Stimulated activated CD4-positive, alpha-beta T cell treated with anti-CD3 and anti-CD28 coated beads, Interleukin-12 subunit alpha, Interleukin-12 subunit beta, amount 100 ng/mL, for 24 hours (primary cell): ENCODE data around the gene ASXL2.

Experiments used
- DNase-seq, 2 experiments: peaks; one replicate each; pipeline ENCODE4 v3.0.0-alpha.2; 2020; ENCODE audit warnings: low read depth in 2 of 2

Gene ASXL2

DNA sequence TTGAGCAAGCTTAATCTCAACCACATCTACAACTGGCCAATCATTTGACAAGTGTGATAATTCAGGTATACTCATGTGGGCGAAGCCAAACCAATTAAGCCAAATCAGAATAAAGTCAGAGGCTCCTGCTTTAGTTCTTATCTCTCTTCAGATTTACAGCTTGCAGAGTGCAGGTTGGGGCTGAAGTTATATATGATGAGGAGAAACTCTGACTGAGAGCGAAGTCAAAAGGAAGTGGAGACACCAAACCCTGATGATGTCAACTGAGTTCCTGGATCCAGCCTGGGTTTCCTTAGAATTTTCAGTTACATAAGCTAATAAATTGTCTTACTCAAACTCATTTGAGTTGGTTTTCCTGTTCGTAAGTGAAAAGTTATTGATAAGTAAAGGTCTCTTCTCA is 73.9 kb downstream of the ASXL2 start:
- no peak for DNase-seq

DNA sequence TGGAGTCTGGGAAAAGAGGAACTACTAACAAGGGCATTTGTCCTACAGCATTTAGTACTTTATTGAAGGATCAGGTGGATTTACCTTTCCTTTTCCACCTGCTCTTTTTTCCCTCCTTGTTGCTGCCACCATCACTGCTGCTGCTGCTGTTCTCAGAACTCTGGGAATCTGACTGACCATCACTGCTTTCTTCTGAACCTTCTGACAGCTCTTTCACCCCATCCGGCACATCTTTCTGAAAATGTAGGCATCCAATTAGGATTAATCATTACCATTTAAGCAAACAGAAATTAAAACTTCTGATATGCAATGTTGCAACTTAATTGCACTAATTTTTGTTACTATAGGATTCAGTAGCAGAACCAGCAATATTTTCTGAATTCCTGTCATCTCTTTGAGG is 79.0 kb downstream of the ASXL2 start:
- no peak for DNase-seq

DNA sequence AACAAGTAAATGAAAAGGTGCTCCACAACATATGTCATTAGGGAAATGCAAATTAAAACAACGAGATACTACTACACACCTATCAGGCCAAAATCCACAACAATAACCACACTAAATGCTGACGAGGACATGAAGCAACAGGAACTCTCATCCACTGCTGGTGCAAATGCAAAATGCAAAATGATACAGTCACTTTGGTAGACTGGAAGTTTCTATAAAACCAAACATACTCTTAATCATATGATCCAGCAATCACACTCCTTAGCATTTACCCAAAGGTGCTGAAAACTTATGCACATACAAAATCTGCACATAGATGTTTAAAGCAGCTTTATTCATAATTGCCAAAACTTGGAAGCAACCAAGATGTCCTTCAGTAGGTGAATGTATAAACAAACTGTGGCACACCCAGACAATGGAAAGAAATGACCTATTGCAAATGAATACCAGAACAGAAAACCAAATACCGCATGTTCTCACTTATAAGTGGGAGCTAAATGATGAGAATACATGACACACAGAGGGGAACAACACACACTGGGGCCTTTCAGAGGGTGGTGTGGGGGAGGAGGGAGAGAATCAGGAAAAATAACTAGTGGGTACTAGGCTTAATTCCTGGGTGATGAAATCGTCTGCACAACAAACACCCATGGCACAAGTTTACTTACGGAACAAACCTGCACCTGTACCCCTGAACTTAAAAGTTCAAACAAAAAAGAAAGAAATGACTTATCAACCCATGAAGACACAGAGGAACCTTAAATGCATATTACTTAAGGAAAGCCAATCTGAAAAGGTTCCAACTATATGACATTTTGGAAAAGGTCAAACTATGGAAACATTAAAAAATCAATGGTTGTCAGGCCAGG is 80.4 kb downstream of the ASXL2 start:
- no peak for DNase-seq

- DNase-seq = no peak
These were observed 83.6 kb downstream of the ASXL2 start for GRCh38 chr2:25794544-25795276.

DNA sequence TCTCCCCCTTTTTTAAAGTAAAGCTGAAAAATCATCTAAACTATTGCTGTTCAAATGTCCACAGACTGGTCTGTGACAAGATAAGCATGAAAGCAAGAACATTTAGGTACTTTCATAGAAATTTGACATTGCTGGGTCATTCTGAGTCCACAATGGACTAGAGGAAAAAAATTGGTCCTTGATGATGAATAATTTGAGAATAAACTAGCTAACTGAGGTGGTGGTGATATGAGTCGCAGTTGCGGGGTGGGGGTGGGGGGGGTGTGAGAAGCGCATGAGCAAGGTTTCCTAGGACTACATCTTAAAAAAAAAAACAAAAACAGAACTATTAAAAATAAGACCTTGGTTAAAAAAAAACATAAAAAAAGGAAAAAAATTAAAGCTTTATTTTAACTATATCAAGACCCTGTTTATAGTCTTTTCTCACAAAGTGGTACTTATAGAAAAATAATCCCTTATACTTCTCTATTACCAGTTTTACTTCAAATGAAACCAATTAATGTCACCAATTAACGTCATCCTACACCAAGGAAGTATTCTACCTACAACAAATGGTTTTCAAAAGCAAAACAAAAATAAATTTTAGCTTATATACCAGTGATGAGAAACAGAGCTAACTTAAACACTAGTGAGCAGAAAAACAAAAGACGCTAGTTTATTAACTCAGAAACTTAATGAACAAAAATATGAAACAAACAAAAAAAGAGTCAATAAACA is 88.1 kb downstream of the ASXL2 start:
- DNase-seq = no peak

- DNase-seq = no peak
These were observed 89.8 kb downstream of the ASXL2 start for GRCh38 chr2:25788457-25788856.

DNA sequence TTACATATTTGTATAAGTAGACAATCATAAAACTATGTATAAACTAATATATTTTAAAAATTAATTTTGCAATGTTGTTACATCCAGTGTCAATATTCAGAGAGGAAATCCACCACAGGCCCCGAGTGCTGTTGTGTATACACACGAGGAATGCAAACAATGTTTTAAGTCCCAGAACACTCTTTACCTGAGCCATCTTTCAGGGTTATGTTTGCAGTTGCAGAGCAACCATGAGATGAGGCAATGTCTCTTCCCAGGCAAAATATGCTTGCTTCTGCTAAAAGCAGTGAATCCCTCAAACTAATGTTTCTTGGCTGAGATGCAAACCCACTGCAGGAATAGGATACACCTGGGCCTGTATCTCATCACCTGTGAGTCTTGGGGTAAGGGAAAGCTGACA is 91.3 kb downstream of the ASXL2 start:
- no peak for DNase-seq

DNA sequence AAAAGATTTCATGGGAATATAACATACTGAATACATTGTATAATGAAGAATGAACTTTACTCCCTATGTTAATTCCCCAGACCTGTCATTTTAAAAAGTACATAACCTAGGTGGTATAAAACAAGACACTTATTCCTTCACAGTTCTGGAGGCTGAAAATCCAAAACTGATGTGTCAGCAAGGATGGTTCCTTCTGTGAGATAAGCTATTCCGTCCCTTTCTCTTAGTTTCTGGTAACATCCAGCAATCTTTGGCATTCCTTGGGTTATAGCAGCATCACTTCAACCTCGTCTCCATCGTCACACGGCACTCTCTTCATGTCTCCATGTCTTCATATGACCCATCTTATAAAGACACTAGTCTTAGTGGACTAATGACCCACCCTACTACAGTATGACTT is 93.9 kb downstream of the ASXL2 start:
- no peak for DNase-seq

- no peak for DNase-seq
These were observed 101.2 kb downstream of the ASXL2 start for GRCh38 chr2:25777077-25777476.

- DNase-seq = no peak
These were observed 106.2 kb downstream of the ASXL2 start for GRCh38 chr2:25772078-25772477.

DNA sequence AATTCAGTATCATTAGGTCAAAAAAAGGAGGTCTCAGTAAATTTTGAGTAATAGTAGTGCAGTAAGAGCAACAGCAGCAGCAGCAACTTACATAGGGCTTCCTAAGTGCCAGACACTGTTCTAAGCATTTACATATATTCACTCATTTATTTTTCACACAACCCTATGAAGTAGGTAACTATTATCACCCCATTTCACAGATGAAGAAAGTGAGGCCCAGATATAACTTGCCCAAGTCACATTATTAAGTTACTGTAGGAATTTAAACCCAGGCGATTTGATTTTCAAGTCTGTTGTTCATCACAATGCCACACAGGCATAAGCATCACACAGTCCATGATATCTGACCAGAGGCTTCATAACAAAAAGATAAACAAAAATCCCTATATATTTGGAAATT is 114.7 kb downstream of the ASXL2 start:
- no peak for DNase-seq

DNA sequence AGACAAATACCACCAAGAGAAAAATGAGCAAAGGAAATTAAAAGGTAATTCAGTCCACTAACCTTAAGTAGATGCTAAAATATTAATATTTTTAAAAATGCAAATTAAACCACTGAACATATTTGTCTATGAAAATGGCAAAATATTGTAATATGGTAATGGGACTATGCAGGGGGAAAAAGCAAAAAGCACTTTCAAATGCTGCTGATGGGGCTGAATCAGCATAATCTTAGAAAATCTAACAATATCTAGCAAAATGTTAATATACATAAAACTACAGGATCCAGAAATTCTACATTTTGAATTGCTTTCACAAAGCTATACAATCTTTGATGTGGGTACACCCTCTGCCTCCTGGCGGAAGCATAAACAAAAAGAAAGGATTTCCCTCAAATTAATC is 118.0 kb downstream of the ASXL2 start:
- no peak for DNase-seq

DNA sequence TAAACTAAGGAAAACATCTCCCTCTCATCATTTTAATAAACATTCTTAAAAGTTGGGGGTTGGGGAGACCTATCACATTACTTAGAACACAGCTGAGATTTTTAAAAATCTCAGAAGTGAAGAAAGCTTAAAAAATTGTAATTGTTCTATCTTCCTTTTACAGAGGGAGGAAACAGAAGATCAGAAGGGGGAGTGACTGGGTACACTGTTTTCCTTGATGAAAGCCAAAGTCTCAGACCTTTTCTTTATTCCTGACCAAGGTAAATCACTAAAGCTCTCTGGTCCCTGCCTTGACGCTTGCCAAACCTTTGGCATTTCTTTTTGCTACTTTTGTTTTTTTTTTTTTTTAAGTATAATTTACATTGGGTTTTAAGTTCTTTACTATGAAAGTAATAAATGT is 119.9 kb downstream of the ASXL2 start:
- no peak for DNase-seq

GRCh38 chr2:25757906-25758305 is 120.4 kb downstream of the ASXL2 start:
- no peak for DNase-seq

DNA sequence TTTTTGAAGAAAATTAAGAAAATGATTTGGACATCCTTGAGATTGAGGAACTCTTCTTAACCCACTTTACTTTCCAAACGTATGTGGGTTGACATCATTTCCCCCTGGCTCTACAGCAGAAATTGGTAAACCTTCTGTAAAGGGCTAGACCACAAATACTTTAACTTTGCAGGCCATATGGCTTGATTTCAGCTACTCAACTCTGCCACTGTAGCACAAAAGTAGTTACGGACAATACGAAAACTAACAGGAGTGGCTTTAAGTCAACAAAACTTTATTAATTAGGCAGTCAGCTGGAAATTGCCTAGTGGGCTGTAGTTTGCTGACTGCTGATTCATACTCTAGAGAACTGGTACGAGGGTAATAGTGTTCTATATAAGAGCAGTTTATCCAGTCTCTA is 121.8 kb downstream of the ASXL2 start:
- no peak for DNase-seq

- DNase-seq = no peak
These were observed 128.6 kb downstream of the ASXL2 start for GRCh38 chr2:25749676-25750075.

DNA sequence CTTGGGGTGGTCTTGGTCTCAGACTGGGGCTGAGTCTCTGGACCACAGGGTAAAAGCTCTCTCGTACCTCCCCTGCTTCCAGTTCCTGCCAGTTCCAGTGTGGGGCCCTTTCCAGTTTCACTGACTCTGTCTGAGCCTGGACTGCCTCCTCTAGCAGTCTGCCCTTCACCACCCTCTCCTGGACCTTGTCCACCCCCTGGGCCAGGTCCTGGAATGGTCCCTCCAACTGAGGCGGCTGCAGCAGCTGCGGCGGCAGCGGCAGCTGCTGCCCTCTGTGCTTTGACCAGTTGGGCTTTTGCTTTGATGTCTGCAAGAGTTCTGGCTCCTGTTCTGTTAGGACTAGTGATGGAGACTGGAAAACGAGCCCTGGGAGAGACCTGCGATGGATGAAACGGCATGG is 134.2 kb downstream of the ASXL2 start:
- DNase-seq = no peak

DNA sequence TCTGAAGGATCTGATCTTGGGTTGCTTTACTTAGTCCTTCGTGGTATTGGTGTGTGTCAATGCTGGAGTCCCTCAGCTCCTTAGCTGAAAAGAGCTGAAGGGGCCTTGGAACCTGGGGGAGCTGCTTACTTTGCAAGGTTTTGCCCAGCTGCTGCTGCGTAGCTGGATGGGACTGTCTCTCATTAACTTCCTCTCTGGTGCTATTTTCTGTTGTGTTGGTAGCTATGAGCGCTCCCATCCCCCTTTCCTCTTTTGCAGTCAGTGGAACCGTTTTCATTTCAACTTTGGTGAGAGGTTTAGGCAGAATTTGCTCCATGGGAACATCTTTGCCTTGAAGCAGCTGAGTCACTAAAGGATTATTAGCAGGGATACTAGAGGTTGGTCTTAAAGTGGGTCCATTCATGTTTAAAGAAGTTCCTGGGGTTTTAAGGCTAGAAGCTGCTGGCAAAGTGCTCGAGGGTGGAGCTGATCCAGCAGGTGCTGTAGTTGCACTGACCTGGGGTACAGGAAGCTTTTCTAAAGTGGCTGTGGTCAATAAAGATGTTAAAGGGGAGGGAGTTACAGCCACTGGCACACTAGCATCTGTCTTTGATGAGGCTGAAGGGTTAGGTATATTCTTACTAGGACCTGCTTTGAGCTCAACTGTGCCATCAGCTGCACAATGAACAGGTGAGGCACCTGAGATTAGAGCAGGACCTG is 135.0 kb downstream of the ASXL2 start:
- DNase-seq = no peak

GRCh38 chr2:25742501-25742900 is 135.8 kb downstream of the ASXL2 start:
- DNase-seq = no peak

- DNase-seq = no peak
These were observed 137.4 kb downstream of the ASXL2 start for GRCh38 chr2:25740810-25741381.
